Endothelial cell of umbilical vein (primary cell): ENCODE measurements around the gene CABLES1. TPM values are rescaled to one million over a fixed set of nuclear protein-coding genes. Genes with fewer than 3 reads are reported as not detected.

ENCODE experiments used
- BruUV-seq: library from RNA; stranded (reverse); fragments of 400-500 nt; replicated peaks from 2 replicates; lab custom pipeline; 2021; lab: Mats Ljungman, UMichigan
- CTCF ChIA-PET: fragments of 300-600, 350-600 bp; sonication (Branson Sonifier 250); formaldehyde crosslinking; loops from one replicate; lab custom pipeline; 2021; ENCODE audit warnings: antibody characterized with exemption, inconsistent platforms; lab: Charles Lee
- POLR2A ChIA-PET: fragments of 300-600, 350-600 bp; sonication (Branson Sonifier 250); formaldehyde crosslinking; loops from one replicate; lab custom pipeline; 2021; ENCODE audit warnings: antibody characterized with exemption, inconsistent platforms; lab: Charles Lee
- DNase-seq: peaks from one replicate; pipeline ENCODE4 v3.0.0-alpha.2; 2011; ENCODE audit warnings: low read depth, low spot score
- FAIRE-seq: peaks from 2 replicates; lab custom pipeline; 2011; peaks lifted over from hg19 to GRCh38; lab: Jason Lieb, UNC
- H2AFZ ChIP-seq: 2 replicates; pipeline ENCODE4 v1.6.0; 2012; ENCODE audit warnings: low read depth, low read length, control low read depth, inconsistent platforms
- H3K27ac ChIP-seq: 2 replicates; pipeline ENCODE4 v1.5.1; 2011; ENCODE audit warnings: low read depth, mild to moderate bottlenecking, control low read depth, low read length, moderate library complexity; ENCODE audit not compliant: insufficient read depth
- H3K27me3 ChIP-seq, 2 experiments: 2 replicates each; pipeline versions ENCODE4 v1.6.0 to v1.6.1; 2011; ENCODE audit warnings: low read length in 2 of 2, mixed read lengths in 1 of 2; ENCODE audit not compliant: control insufficient read depth in 2 of 2, insufficient read depth in 2 of 2
- H3K36me3 ChIP-seq, 2 experiments: 2 replicates in 1 of 2; 3 replicates in 1 of 2; pipeline ENCODE4 v1.5.1; 2011; ENCODE audit warnings: low read length in 2 of 2, mild to moderate bottlenecking in 1 of 2, moderate library complexity in 1 of 2; ENCODE audit not compliant: control insufficient read depth in 2 of 2, insufficient read depth in 2 of 2; ENCODE audit errors: extremely low read depth in 1 of 2
- H3K4me1 ChIP-seq: 3 replicates; pipeline ENCODE4 v1.5.1; 2011; ENCODE audit warnings: mild to moderate bottlenecking, low read length; ENCODE audit not compliant: control insufficient read depth, insufficient read depth; ENCODE audit errors: extremely low read depth
- H3K4me2 ChIP-seq: 2 replicates; pipeline ENCODE4 v1.6.1; 2011; ENCODE audit warnings: low read length, control low read depth, mixed read lengths; ENCODE audit not compliant: insufficient read depth
- H3K4me3 ChIP-seq, 3 experiments: fragments of 200-600 bp in 1 of 3; sonication (generic), shearing (Covaris generic) in 1 of 3; replicated peaks in 1 of 3; 2 replicates each; pipeline ENCODE4 v1.5.1; 2011 to 2016; ENCODE audit warnings: control low read depth in 3 of 3, low read length in 3 of 3, mild to moderate bottlenecking in 2 of 3, inconsistent platforms in 1 of 3, low read depth in 1 of 3, moderate library complexity in 1 of 3; ENCODE audit not compliant: insufficient read depth in 1 of 3
- H3K79me2 ChIP-seq: 2 replicates; pipeline ENCODE4 v1.6.0; 2012; ENCODE audit warnings: low read length, inconsistent platforms; ENCODE audit not compliant: control insufficient read depth, insufficient read depth
- H3K9ac ChIP-seq: replicated peaks from 2 replicates; pipeline ENCODE3; 2011; ENCODE audit warnings: low read length, control low read depth; ENCODE audit not compliant: insufficient read depth; ENCODE audit errors: extremely low read depth
- H3K9me1 ChIP-seq: replicated peaks from 3 replicates; pipeline ENCODE4 v1.6.0; 2011; ENCODE audit warnings: mild to moderate bottlenecking, low read length; ENCODE audit not compliant: control insufficient read depth, insufficient read depth; ENCODE audit errors: extremely low read depth
- H3K9me3 ChIP-seq: replicated peaks from 2 replicates; pipeline ENCODE4 v1.5.1; 2012; ENCODE audit warnings: low read length, inconsistent platforms; ENCODE audit not compliant: control insufficient read depth, insufficient read depth
- H4K20me1 ChIP-seq: replicated peaks from 2 replicates; pipeline ENCODE3; 2011; ENCODE audit warnings: mild to moderate bottlenecking, low read length; ENCODE audit not compliant: control insufficient read depth, insufficient read depth; ENCODE audit errors: extremely low read depth
- CTCF ChIP-seq, 2 donors: IDR thresholded peaks; 1 replicate in 1 of 2; 2 replicates in 1 of 2; pipeline ENCODE4 v1.5.1; 2011; ENCODE audit warnings: low read length in 2 of 2, mild to moderate bottlenecking in 2 of 2, moderate library complexity in 2 of 2, control low read depth in 1 of 2, inconsistent platforms in 1 of 2, low read depth in 1 of 2; ENCODE audit not compliant: insufficient read depth in 1 of 2; ENCODE audit errors: extremely low read depth in 1 of 2
- EZH2 ChIP-seq: IDR thresholded peaks from 2 replicates; pipeline ENCODE4 v1.6.1; 2012; ENCODE audit warnings: borderline replicate concordance, low read depth, mild to moderate bottlenecking, moderate library complexity, low read length, inconsistent platforms; ENCODE audit not compliant: severe bottlenecking
- FOS ChIP-seq: IDR thresholded peaks from 2 replicates; pipeline ENCODE4 v1.6.1; 2011; ENCODE audit warnings: mild to moderate bottlenecking, low read length, moderate library complexity, borderline replicate concordance; ENCODE audit not compliant: insufficient read depth
- GATA2 ChIP-seq: IDR thresholded peaks from 2 replicates; pipeline ENCODE4 v1.7.0; 2011; ENCODE audit warnings: low read depth, mild to moderate bottlenecking, moderate library complexity, mixed read lengths, low read length; ENCODE audit not compliant: insufficient read length, insufficient read depth
- JUN ChIP-seq: IDR thresholded peaks from 2 replicates; pipeline ENCODE4 v1.6.1; 2011; ENCODE audit warnings: borderline replicate concordance, low read depth; ENCODE audit not compliant: insufficient read length, insufficient read depth
- MYC ChIP-seq: IDR thresholded peaks from one replicate; pipeline ENCODE4 v1.6.1; 2011; ENCODE audit warnings: mild to moderate bottlenecking, low read depth, low read length
- POLR2A ChIP-seq: IDR thresholded peaks from 2 replicates; pipeline ENCODE4 v1.6.1; 2012; ENCODE audit warnings: low read depth, mild to moderate bottlenecking, control low read depth, low read length
- POLR2AphosphoS5 ChIP-seq: IDR thresholded peaks from 2 replicates; pipeline ENCODE4 v1.6.1; 2012; ENCODE audit warnings: low read depth, mild to moderate bottlenecking, control low read depth, low read length, moderate library complexity; ENCODE audit not compliant: insufficient read depth
- dilution Hi-C: fragments of 300-500 bp; cut with MboI; formaldehyde crosslinking; loops from one replicate; pipeline ENCODE4 v1.15.0; 2019; ENCODE audit warnings: low sequenced_read_pairs; ENCODE audit not compliant: extremely low pct_ligation_motif_present
- intact Hi-C: fragments of 100-400 bp; cut with micrococcal nuclease; formaldehyde crosslinking; loops from one replicate; pipeline ENCODE4 v1.10.0; 2022
- polyA plus RNA-seq, 4 experiments: library from polyadenylated mRNA; depleted of rRNA in 3 of 4; stranded (reverse) in 3 of 4; unstranded in 1 of 4; fragments of >200 nt; gene quantifications; 2 replicates each; pipeline versions ENCODE4 v1.2.1 to v1.2.3, GENCODE V29; 2011 to 2012; ENCODE audit warnings: missing spikeins in 1 of 4
- total RNA-seq: library from RNA; stranded (reverse); gene quantifications from 2 replicates; pipeline ENCODE4 v1.2.3, GENCODE V29; 2021
- TF ChIP-seq, protein P1 (sequence below): IDR thresholded peaks from 2 replicates; pipeline ENCODE4 v1.6.1; 2011; ENCODE audit not compliant: insufficient read depth, insufficient read length

Gene CABLES1
- total and polyA plus RNA-seq, 2 donors (not counting 3 experiments of a cell fraction or from before 2014, with no cell fraction given), result 40.2 to 71.1 TPM

DNA sequence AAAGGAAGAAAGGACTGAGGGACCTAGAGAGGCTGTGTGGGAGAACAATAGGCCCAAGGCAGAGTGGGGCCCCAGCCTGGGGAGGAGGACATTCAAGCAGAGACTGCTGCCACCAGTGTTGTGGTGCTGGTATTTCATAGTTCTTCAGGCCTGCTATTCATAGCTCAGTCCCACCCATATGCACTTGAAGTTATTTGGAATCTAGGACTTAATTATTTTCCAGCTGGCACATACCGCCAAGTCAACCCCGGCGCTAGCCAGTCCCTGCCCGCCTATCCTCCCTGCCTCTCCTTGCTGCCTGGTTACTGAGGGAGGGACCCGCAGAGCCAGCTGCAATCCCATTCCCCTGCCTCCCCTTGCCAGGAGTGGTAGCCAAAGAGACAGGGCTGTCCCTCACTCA lies 141.2 kb downstream of the CABLES1 start:
- H3K79me2 ChIP-seq, result no peaks in the 10 kb centered on the region
- DNase-seq, result no peak
- H3K9me1 ChIP-seq, result no peaks in the 10 kb centered on the region
- no peak overlapping the region for H3K9ac ChIP-seq
- no peaks in the 10 kb centered on the region for H3K36me3 ChIP-seq
- TF ChIP-seq GATA2 (no peak), JUN (no peak), FOS (no peak), POLR2A (no peak), POLR2AphosphoS5 (no peak)
- TF ChIP-seq, protein P1, sequence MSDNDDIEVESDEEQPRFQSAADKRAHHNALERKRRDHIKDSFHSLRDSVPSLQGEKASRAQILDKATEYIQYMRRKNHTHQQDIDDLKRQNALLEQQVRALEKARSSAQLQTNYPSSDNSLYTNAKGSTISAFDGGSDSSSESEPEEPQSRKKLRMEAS, result no peak
- H2AFZ ChIP-seq, result no peak overlapping the region
- H3K4me2 ChIP-seq, result no peak overlapping the region
- no peaks in the 10 kb centered on the region for H3K9me3 ChIP-seq
- no peak overlapping the region for H3K27ac ChIP-seq
- H4K20me1 ChIP-seq, result no peaks in the 10 kb centered on the region
- no peaks in the 10 kb centered on the region for H3K27me3 ChIP-seq
- dilution Hi-C loops, result no loop called here
- no peak for FAIRE-seq
- H3K4me3 ChIP-seq, result no peak overlapping the region
- intact Hi-C loops, result no loop called here
- BruUV-seq, result no TSS peak
- peaks cover 16% of the 10 kb centered on the region for H3K4me1 ChIP-seq
- POLR2A ChIA-PET, result no interaction called here
- CTCF ChIA-PET, result interaction anchor here (1.2 to 1.3 kb wide), 2 partner anchors 15 to 145 kb away, joined by 3 to 4 read pairs; no protein-coding TSS in a partner anchor

DNA sequence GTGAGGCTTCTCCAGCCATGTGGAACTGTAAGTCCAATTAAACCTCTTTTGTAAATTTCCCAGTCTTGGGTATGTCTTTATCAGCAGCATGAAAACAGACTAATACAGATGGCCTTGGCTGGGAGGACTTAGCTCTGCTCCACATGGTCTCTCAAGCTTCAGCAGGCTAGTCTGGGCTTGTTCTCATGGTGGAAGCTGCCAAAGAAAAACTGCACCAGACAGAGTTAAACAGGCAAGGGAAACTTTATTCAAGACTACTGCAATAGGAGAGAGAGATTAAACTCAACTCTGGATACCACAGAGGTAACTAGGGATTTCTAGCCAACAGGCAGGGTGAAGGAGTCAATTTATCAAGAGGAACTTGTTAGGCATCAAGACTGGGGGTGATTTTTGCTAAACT lies 142.1 kb downstream of the CABLES1 start:
- H3K27me3 ChIP-seq, result no peaks in the 10 kb centered on the region
- H4K20me1 ChIP-seq, result no peaks in the 10 kb centered on the region
- no peak overlapping the region for H3K27ac ChIP-seq
- H3K4me2 ChIP-seq, result no peak overlapping the region
- no peak overlapping the region for H3K4me3 ChIP-seq
- intact Hi-C loops, result no loop called here
- DNase-seq (no peak), FAIRE-seq (peak; percentile 52)
- dilution Hi-C loops, result no loop called here
- no peak overlapping the region for H3K9ac ChIP-seq
- BruUV-seq, result no TSS peak
- no peak overlapping the region for H2AFZ ChIP-seq
- no peaks in the 10 kb centered on the region for H3K9me1 ChIP-seq
- H3K9me3 ChIP-seq, result no peaks in the 10 kb centered on the region
- POLR2A ChIA-PET, result no interaction called here
- TF ChIP-seq POLR2AphosphoS5 (no peak), MYC (no peak), EZH2 (no peak), FOS (no peak), GATA2 (no peak), JUN (no peak), POLR2A (no peak), CTCF (IDR thresholded peaks at IDR 0.05; ENCODE audit: extremely low read depth in 1 of 2, insufficient read depth in 1 of 2, low read depth in 1 of 2, low read length in 2 of 2) (no peak)
- TF ChIP-seq, protein P1, result no peak
- CTCF ChIA-PET, result interaction anchor here (1.2 kb wide), 1 partner anchor 16 kb away, joined by 4 read pairs; no protein-coding TSS in a partner anchor
- H3K79me2 ChIP-seq, result no peaks in the 10 kb centered on the region
- H3K36me3 ChIP-seq, result no peaks in the 10 kb centered on the region
- H3K4me1 ChIP-seq, result peaks cover 26% of the 10 kb centered on the region
